RWPE1 (cell line): ENCODE results near the gene GRID1.

Source experiments
- CTCF ChIA-PET: fragments of 350-600 bp; sonication (Branson Sonifier 250); formaldehyde crosslinking; extraction: SDS; loops from one replicate; lab custom pipeline; 2021; lab: Yijun Ruan, JAX
- POLR2A ChIA-PET: fragments of 400-600 bp; formaldehyde crosslinking; extraction: SDS; loops from one replicate; lab custom pipeline; 2020; ENCODE audit warnings: antibody characterized with exemption; ENCODE audit not compliant: low non-redundant PET; lab: Yijun Ruan, JAX
- DNase-seq: peaks from one replicate; pipeline ENCODE4 v3.0.0; 2012; ENCODE audit warnings: low spot score
- H3K27ac ChIP-seq: fragments of 450-650 bp; 2 replicates; pipeline ENCODE4 v1.5.1; 2017
- TF ChIP-seq, protein P1 (sequence below): fragments of 450-650 bp; conservative IDR thresholded peaks from 2 replicates; pipeline ENCODE4 v1.5.1; 2017; ENCODE audit warnings: low read depth, mild to moderate bottlenecking

Gene GRID1

DNA sequence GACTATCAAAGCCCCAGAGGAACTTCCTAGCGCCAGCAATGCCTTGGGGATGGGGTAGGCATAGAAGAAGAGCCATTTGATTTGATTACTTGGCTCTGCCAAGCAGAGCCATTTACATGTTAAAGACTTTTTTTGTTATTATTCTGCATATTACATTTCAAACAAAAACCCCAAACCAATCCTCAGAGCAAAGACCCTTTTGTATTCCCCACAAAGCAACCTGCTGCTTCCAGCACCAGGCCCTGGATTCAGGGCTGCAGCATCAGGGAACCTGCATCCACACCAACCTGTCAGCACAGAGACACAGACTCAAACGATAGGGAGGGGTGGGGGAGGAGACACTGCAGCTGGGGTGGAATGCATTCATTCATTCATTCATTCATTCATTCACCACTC, 73.2 kb downstream of the GRID1 start:
- DNase-seq = no peak
- POLR2A ChIA-PET = no interaction called here
- TF ChIP-seq, protein P1, sequence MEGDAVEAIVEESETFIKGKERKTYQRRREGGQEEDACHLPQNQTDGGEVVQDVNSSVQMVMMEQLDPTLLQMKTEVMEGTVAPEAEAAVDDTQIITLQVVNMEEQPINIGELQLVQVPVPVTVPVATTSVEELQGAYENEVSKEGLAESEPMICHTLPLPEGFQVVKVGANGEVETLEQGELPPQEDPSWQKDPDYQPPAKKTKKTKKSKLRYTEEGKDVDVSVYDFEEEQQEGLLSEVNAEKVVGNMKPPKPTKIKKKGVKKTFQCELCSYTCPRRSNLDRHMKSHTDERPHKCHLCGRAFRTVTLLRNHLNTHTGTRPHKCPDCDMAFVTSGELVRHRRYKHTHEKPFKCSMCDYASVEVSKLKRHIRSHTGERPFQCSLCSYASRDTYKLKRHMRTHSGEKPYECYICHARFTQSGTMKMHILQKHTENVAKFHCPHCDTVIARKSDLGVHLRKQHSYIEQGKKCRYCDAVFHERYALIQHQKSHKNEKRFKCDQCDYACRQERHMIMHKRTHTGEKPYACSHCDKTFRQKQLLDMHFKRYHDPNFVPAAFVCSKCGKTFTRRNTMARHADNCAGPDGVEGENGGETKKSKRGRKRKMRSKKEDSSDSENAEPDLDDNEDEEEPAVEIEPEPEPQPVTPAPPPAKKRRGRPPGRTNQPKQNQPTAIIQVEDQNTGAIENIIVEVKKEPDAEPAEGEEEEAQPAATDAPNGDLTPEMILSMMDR = no peak
- H3K27ac ChIP-seq = no peak overlapping the region
- CTCF ChIA-PET = no interaction called here

DNA sequence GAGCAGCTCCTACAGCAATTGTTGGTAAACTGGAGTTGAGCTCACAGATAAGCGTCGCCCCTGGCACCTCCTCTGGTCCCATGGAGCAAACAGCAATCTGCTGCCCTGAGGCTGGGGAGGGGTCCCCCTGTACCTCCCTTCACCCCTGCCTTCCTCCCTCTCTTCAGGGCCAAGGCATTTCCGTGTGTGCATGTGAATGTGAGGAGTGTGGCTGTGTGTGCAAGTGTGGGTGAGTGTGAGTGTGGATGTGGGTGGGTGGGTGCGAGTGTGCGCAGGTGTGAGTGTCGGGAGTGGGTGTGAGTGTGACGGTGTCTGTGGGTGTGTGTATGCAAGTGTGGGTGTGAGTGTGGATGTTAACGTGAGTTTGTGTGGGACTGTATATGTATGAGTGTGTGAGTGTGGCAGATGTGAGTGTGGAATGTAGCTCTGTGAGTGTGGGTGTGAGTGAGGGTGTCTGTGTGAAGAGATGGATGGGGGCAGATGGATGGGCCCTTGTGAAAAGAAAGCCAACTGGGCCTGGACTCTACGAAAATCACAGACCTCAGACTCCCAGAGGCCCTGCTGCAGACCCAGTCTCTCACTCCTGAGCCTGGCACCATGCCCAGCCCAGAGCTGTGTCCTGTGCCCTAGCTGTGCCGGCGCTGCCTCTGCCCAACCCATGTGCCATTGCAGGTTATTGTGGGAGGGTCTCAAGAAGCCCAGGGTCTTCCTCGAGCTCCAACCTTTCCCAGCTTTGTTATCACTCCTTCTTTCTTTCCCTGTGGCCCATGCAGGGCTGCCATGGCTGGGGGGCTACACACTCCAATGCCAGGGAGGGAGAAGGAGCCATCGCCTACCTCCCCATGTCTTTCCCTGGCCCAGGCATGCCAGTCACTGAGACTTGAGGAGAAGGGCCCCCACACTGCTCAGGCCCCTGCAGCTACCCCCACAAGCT, 73.9 kb downstream of the GRID1 start:
- ChIA-PET CTCF (no interaction called here), POLR2A (interaction anchor here (0.6 kb wide), 1 partner anchor 236 kb away, joined by 3 read pairs; no protein-coding TSS in a partner anchor)
- TF ChIP-seq, protein P1 = no peak
- no peak for DNase-seq
- H3K27ac ChIP-seq = no peak overlapping the region

DNA sequence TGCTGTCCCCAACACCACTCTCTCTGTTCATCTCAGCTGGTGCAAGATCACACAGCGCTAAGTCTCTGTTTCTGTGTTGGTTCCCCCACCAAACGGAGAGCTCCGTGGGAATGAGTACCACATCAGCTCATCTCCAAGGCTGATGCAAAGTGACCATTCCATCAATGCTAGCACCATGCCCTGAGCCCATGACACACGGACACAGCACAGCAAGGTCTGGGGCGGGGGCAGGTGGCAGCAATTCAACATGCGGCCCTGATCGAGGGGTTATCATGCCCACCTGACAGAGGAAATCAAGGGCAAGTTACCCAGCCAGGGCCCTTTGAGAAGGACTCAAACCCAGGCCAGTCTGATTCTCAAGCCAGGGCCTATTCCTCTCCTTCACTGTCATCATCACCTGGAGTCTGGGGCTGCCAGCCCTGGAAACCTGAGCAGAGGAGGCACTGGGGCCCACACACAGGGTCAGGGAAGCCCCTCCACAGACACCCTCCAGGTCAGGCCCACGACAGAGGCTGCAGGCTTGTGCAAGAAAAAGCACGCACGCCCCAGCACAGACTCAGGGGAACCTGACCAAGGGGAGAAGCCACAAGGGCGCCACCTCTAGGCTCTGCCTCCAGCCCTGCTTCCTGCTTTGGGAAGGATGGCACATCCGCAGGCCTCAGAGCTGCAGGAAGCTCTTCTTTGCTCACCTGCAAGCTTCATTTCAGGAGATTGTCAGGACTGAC, 74.8 kb downstream of the GRID1 start:
- DNase-seq = no peak
- no peak overlapping the region for H3K27ac ChIP-seq
- ChIA-PET CTCF (interaction anchor here (0.6 kb wide), 1 partner anchor 245 kb away, joined by 3 read pairs; no protein-coding TSS in a partner anchor), POLR2A (interaction anchor here (0.6 kb wide), 1 partner anchor 237 kb away, joined by 3 read pairs; no protein-coding TSS in a partner anchor)
- TF ChIP-seq, protein P1 = no peak

DNA sequence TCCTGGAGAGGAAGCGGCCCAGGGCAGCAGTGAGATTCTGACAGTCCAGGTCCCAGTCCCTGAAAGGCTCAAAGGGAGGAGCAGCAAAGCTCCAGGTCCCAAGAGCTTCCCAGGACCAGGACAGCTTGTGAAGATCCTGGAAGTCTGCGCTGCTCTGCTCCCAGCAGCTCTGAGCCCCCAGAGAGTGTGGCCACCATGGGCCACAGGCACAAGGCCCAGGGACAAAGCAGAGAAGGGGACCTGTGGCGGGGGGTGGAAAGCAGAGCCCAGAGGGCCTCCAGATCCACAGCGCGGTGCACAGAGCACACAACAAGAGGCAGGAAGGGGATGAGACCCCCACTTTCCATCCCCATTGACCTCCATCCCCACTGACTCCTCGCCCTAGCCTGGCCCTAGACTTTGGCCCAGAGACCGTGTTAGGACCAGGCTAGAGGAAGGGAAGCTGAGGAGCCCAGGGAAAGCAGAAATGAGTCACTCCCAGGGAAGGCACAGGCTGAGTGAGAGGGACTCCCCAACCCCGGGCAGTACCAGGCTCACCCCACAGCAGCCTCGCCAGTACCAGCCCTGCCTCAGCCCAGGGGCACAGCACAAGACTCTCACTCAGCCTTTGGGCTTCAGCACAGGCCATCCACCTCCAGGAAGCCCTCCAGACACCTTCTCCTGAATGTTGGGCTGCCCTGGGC, 75.5 kb downstream of the GRID1 start:
- H3K27ac ChIP-seq = no peak overlapping the region
- no peak for DNase-seq
- TF ChIP-seq, protein P1 = no peak
- ChIA-PET POLR2A (no interaction called here), CTCF (interaction anchor here (0.6 kb wide), 1 partner anchor 245 kb away, joined by 3 read pairs; no protein-coding TSS in a partner anchor)

DNA sequence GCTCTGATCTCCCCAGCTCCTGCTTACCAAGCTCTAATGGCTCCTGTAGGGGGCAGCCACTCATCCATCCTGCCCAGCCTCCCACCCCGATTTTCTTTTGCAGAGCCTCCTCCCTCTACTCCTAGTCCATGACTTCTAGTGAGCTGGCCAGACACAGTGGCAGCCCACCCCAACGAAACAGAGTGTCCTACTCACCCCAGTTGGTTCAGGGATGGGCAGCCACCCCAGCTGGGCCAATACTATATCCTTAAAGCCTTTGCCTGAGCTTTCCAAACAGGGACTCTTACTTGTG, 77.1 kb downstream of the GRID1 start:
- TF ChIP-seq, protein P1 = no peak
- no peak for DNase-seq
- POLR2A ChIA-PET = no interaction called here
- CTCF ChIA-PET = no interaction called here
- H3K27ac ChIP-seq = no peak overlapping the region
